Adrenal gland (tissue), 12 donors: ENCODE results near the gene RCAN1. TPM values are rescaled to one million over a fixed set of nuclear protein-coding genes. Genes with fewer than 3 reads are reported as not detected.

Source experiments
- DNase-seq, 7 donors: peaks; one replicate each; pipeline ENCODE4 v3.0.0-alpha.2; 2019 to 2020
- H3K27ac ChIP-seq, 5 donors: fragments of 200-600 bp; sonication (generic) in 4 of 5; 1 replicate in 3 of 5; 2 replicates in 2 of 5; pipeline versions ENCODE4 v1.5.1 to v1.8.0; 2016 to 2020; ENCODE audit warnings: mild to moderate bottlenecking in 1 of 5
- H3K27me3 ChIP-seq: fragments of 200-600 bp; 2 replicates; pipeline ENCODE4 v1.8.0; 2021
- H3K36me3 ChIP-seq, 2 donors: fragments of 200-600 bp; replicated peaks in 1 of 2; 1 replicate in 1 of 2; 2 replicates in 1 of 2; pipeline versions ENCODE4 v1.5.1 to v1.8.0; 2018 to 2022
- H3K4me1 ChIP-seq, 2 donors: fragments of 200-600 bp; replicated peaks in 1 of 2; 1 replicate in 1 of 2; 2 replicates in 1 of 2; pipeline versions ENCODE4 v1.5.1 to v1.8.0; 2018 to 2021
- H3K4me3 ChIP-seq, 4 donors: fragments of 200-600 bp; sonication (generic) in 3 of 4; one replicate each; pipeline ENCODE4 v1.5.1; 2016 to 2018
- H3K9me3 ChIP-seq, 3 donors: fragments of 200-600 bp; sonication (generic) in 1 of 3; replicated peaks in 1 of 3; 1 replicate in 2 of 3; 2 replicates in 1 of 3; pipeline versions ENCODE4 v1.5.1 to v1.8.0; 2016 to 2021
- CTCF ChIP-seq, 6 experiments: fragments of 450-650 bp in 4 of 6; fragments of 200-600 bp in 2 of 6; sonication (generic) in 1 of 6; IDR thresholded peaks; 1 replicate in 5 of 6; 2 replicates in 1 of 6; pipeline versions ENCODE4 v1.5.1 to v1.8.0; 2016 to 2021; ENCODE audit warnings: antibody characterized with exemption in 6 of 6, mild to moderate bottlenecking in 2 of 6, moderate library complexity in 1 of 6
- POLR2A ChIP-seq, 2 donors: fragments of 450-650 bp; IDR thresholded peaks; one replicate each; pipeline ENCODE4 v1.6.1; 2017; ENCODE audit warnings: antibody characterized with exemption in 2 of 2, mild to moderate bottlenecking in 2 of 2, moderate library complexity in 1 of 2
- WGBS, 4 donors: extraction: QIAGEN DNeasy Blood & Tissue Kit in 2 of 4; methylation state at CpG; one replicate each; pipeline versions ENCODE4 v1.1.5 to v1.1.7; 2013 to 2017; 5-methylcytosine and 5-hydroxymethylcytosine counted together
- intact Hi-C, 2 donors: fragments of 100-400 bp; cut with DNase I; formaldehyde crosslinking; loops; one replicate each; pipeline versions ENCODE4 v1.14.1 to v1.15.0; 2022 to 2023
- polyA plus RNA-seq, 3 donors: library from polyadenylated mRNA; stranded (reverse); fragments of 200-250 nt in 2 of 3; fragments of 350-450 nt in 1 of 3; fragmentation: Illumina TruSeq in 1 of 3; extraction: RNeasy Lipid Tissue Mini Kit (QIAGEN cat#74804) in 1 of 3; gene quantifications; one replicate each; pipeline ENCODE4 v1.2.3, GENCODE V29; 2013 to 2014
- total RNA-seq, 9 donors: library from RNA; depleted of rRNA in 4 of 9; stranded (reverse); fragments of >200 nt in 4 of 9; fragments of 120-200 nt in 1 of 9; fragmentation: NEBNext Ultra II Directional in 1 of 9; extraction: Animal tissue kit (Norgen Biotek cat#: 25700) in 1 of 9; gene quantifications; one replicate each; pipeline versions ENCODE4 v1.1.0 to v1.2.4, GENCODE V29; 2013 to 2023
- donor health status: healthy with polysubstance abuse.
- donor health status: Bipolar disorder and iron deficiency.
- donor health status: DM: yes; HTN: yes; CAD: no.
- donor health status: DM: no; HTN: no; CAD: no.
- donor health status: DM: no; HTN: no; CAD: no.
- donor health status: DM: yes; HTN: yes; CAD: no.

RCAN1 gene
- total and polyA plus RNA-seq, 12 donors: 11.5 to 74.4 (median 23.4) TPM

- intact Hi-C loops: no loop called here
- no peak for TF ChIP-seq POLR2A (IDR thresholded peaks at IDR 0.05)
- Histone ChIP-seq H3K27ac (no peak overlapping the region), H3K4me3 (no peak overlapping the region), H3K9me3 (no peaks in the 10 kb centered on the region), H3K36me3 (no peaks in the 10 kb centered on the region), H3K4me1 (no peaks in the 10 kb centered on the region), H3K27me3 (no peaks in the 10 kb centered on the region)
- WGBS, 4 donors: 73 to 90% (median 83%) methylated on average over 2 of the region's 2 CpGs
- DNase-seq: no peak
These were observed 110.3 kb downstream of the RCAN1 start for GRCh38 chr21:34504595-34504994.

- Histone ChIP-seq H3K4me1 (no peaks in the 10 kb centered on the region), H3K9me3 (peaks cover 0 to 8% (median 0%) of the 10 kb centered on the region in 3 donors), H3K36me3 (no peaks in the 10 kb centered on the region), H3K27ac (no peak overlapping the region), H3K27me3 (no peaks in the 10 kb centered on the region), H3K4me3 (no peak overlapping the region)
- intact Hi-C loops: no loop called here
- no peak for DNase-seq
- TF ChIP-seq CTCF (IDR thresholded peaks at IDR 0.05) (no peak), POLR2A (IDR thresholded peaks at IDR 0.05) (no peak)
- 72 to 82% (median 78%) methylated on average over 3 of the region's 3 CpGs for WGBS, 4 donors
These were observed 112.3 kb downstream of the RCAN1 start for GRCh38 chr21:34502480-34503106.

GRCh38 chr21:34501716-34502115 is 113.2 kb downstream of the RCAN1 start:
- no peaks in the 10 kb centered on the region for H3K4me1 ChIP-seq
- H3K27ac ChIP-seq: no peak overlapping the region
- H3K27me3 ChIP-seq: no peaks in the 10 kb centered on the region
- H3K4me3 ChIP-seq: no peak overlapping the region
- no peaks in the 10 kb centered on the region for H3K36me3 ChIP-seq
- intact Hi-C loops: no loop called here
- DNase-seq: no peak
- TF ChIP-seq CTCF (IDR thresholded peaks at IDR 0.05) (no peak), POLR2A (IDR thresholded peaks at IDR 0.05) (no peak)
- WGBS, 4 donors: 55 to 88% (median 72%) methylated on average over 1 of the region's 1 CpG
- peaks cover 0 to 15% (median 0%) of the 10 kb centered on the region in 3 donors for H3K9me3 ChIP-seq

GRCh38 chr21:34500191-34500590 is 114.7 kb downstream of the RCAN1 start:
- intact Hi-C loops: no loop called here
- Histone ChIP-seq H3K4me3 (no peak overlapping the region), H3K27ac (no peak overlapping the region), H3K4me1 (no peaks in the 10 kb centered on the region), H3K27me3 (no peaks in the 10 kb centered on the region), H3K36me3 (no peaks in the 10 kb centered on the region), H3K9me3 (peaks cover 0 to 15% (median 0%) of the 10 kb centered on the region in 3 donors)
- TF ChIP-seq CTCF (IDR thresholded peaks at IDR 0.05): no peak
- no peak for TF ChIP-seq POLR2A (IDR thresholded peaks at IDR 0.05)
- DNase-seq: no peak
- WGBS, 4 donors: 52 to 71% (median 58%) methylated on average over 1 of the region's 1 CpG

- TF ChIP-seq CTCF (IDR thresholded peaks at IDR 0.05) (no peak), POLR2A (IDR thresholded peaks at IDR 0.05) (no peak)
- peaks cover 0 to 15% (median 0%) of the 10 kb centered on the region in 3 donors for H3K9me3 ChIP-seq
- 69 to 90% (median 87%) methylated on average over 3 to 4 of the region's 4 CpGs for WGBS, 4 donors
- no peaks in the 10 kb centered on the region for H3K36me3 ChIP-seq
- no peak for DNase-seq
- no peak overlapping the region for H3K27ac ChIP-seq
- H3K4me3 ChIP-seq: no peak overlapping the region
- H3K27me3 ChIP-seq: no peaks in the 10 kb centered on the region
- intact Hi-C loops: no loop called here
- H3K4me1 ChIP-seq: no peaks in the 10 kb centered on the region
These were observed 115.8 kb downstream of the RCAN1 start for GRCh38 chr21:34499116-34499515.
